Skeletal muscle tissue (tissue), 4 donors: ENCODE data around the gene CNTN2. TPM values are rescaled to one million over a fixed set of nuclear protein-coding genes. Genes with fewer than 3 reads are reported as not detected.

ENCODE experiments used
- H3K27ac ChIP-seq: one replicate; pipeline ENCODE4 v1.7.0; 2013; ENCODE audit warnings: mild to moderate bottlenecking, low read depth, low read length, inconsistent platforms
- H3K27me3 ChIP-seq, 3 donors: one replicate each; pipeline ENCODE4 v1.7.0; 2013; ENCODE audit warnings: low read length in 3 of 3; ENCODE audit not compliant: control insufficient read depth in 3 of 3, insufficient read depth in 3 of 3
- H3K36me3 ChIP-seq, 3 donors: one replicate each; pipeline ENCODE4 v1.7.0; 2013; ENCODE audit warnings: low read length in 3 of 3; ENCODE audit not compliant: control insufficient read depth in 3 of 3, insufficient read depth in 3 of 3
- H3K4me1 ChIP-seq, 3 donors: one replicate each; pipeline ENCODE4 v1.7.0; 2013; ENCODE audit warnings: low read length in 3 of 3, mild to moderate bottlenecking in 3 of 3; ENCODE audit not compliant: control insufficient read depth in 3 of 3, insufficient read depth in 3 of 3
- H3K4me3 ChIP-seq, 3 donors: one replicate each; pipeline ENCODE4 v1.7.0; 2013; ENCODE audit warnings: low read length in 3 of 3
- H3K9ac ChIP-seq, 3 donors: one replicate each; pipeline ENCODE4 v1.7.0; 2013; ENCODE audit warnings: low read length in 3 of 3, mild to moderate bottlenecking in 3 of 3, moderate library complexity in 2 of 3, low read depth in 1 of 3
- H3K9me3 ChIP-seq, 3 donors: one replicate each; pipeline ENCODE4 v1.7.0; 2013; ENCODE audit warnings: low read length in 3 of 3; ENCODE audit not compliant: control insufficient read depth in 3 of 3
- total RNA-seq: library from RNA; depleted of rRNA; stranded (reverse); fragments of >200 nt; gene quantifications from one replicate; pipeline ENCODE4 v1.2.3, GENCODE V29; 2014
- donor health status: Osteomylitis.

The CNTN2 gene
- total RNA-seq, 1 donor from 2014 or later: 2.6 TPM

- peaks cover 41 to 56% (median 54%) of the 10 kb centered on the region in 3 donors for H3K27me3 ChIP-seq
- no peaks in the 10 kb centered on the region for H3K36me3 ChIP-seq
- H3K27ac ChIP-seq: no peak overlapping the region
- no peaks in the 10 kb centered on the region for H3K9me3 ChIP-seq
- H3K9ac ChIP-seq: no peak overlapping the region
- H3K4me3 ChIP-seq: no peak overlapping the region
- no peaks in the 10 kb centered on the region for H3K4me1 ChIP-seq
Measured at GRCh38 chr1:205049479-205049878, 6.5 kb downstream of the CNTN2 start.

DNA sequence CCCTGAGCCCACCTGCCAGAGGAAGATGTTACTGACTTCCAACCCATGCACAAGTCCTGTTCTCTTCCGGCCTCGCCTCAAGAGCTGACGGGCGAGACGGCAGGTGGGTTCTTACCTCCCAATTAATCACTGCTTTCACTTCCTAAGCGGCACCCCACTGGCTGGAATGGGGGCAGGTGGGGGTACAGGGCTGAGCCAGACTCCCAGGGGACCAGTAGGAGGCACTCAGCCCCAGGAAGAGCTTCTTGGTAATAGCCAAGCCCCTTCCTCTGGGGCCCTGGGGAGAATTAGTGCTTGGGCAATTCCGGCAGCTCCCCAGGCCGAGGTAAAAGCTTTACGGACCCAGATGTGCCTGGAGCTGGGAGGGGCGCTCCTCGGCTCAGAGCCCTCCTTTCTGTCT lies 9.7 kb downstream of the CNTN2 start:
- H3K9me3 ChIP-seq: no peaks in the 10 kb centered on the region
- no peak overlapping the region for H3K4me3 ChIP-seq
- H3K36me3 ChIP-seq: no peaks in the 10 kb centered on the region
- peaks cover 11 to 32% (median 26%) of the 10 kb centered on the region in 3 donors for H3K27me3 ChIP-seq
- no peak overlapping the region for H3K27ac ChIP-seq
- no peaks in the 10 kb centered on the region for H3K4me1 ChIP-seq
- H3K9ac ChIP-seq: no peak overlapping the region

DNA sequence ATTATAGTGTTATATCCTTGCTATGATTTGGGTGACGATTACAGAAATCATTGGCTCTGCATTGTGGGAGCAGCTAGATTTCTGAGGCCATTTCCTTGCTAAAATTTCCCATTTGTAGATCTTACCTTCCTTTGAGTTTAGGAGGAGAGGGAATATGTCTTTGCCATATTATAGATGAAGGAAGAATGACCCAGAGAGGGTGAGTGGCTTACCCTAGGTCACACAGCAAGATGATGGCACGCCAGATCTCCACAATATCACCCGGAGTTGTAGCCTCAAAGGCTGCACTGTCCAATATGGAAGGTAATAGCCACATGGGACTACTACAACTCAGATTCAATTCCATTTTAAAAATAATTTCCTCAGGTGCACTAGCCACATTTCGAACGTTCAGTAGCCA lies 10.3 kb downstream of the CNTN2 start:
- H3K27me3 ChIP-seq: peaks cover 11 to 27% (median 27%) of the 10 kb centered on the region in 3 donors
- H3K4me1 ChIP-seq: no peaks in the 10 kb centered on the region
- H3K4me3 ChIP-seq: no peak overlapping the region
- H3K36me3 ChIP-seq: no peaks in the 10 kb centered on the region
- no peak overlapping the region for H3K9ac ChIP-seq
- H3K9me3 ChIP-seq: no peaks in the 10 kb centered on the region
- no peak overlapping the region for H3K27ac ChIP-seq

DNA sequence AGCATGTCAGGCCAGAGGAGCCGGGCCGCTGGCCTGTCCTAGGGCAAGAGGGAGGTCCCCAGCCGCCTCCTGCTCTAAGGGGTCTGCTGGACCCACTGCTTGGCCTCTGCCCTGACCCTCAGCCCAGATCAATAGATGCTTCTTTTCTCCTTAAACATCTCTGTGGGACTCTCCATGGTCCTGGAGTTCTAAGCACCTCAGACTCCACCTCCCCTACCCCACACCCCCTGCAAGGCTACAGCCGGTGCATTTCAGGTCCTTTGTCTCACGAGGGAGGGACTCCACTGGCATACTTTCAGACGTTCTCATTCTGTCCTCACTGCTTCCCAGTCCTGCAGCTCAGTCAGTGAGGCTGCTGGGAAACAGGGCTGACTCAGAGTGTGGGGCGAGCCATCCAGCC lies 11.0 kb downstream of the CNTN2 start:
- Histone ChIP-seq H3K9ac (no peak overlapping the region), H3K4me3 (no peak overlapping the region), H3K36me3 (no peaks in the 10 kb centered on the region), H3K27me3 (peaks cover 4 to 20% (median 20%) of the 10 kb centered on the region in 3 donors), H3K4me1 (no peaks in the 10 kb centered on the region), H3K9me3 (no peaks in the 10 kb centered on the region), H3K27ac (no peak overlapping the region)

- no peaks in the 10 kb centered on the region for H3K4me1 ChIP-seq
- H3K36me3 ChIP-seq: no peaks in the 10 kb centered on the region
- H3K27me3 ChIP-seq: peaks cover 4 to 13% (median 12%) of the 10 kb centered on the region in 3 donors
- H3K4me3 ChIP-seq: no peak overlapping the region
- H3K27ac ChIP-seq: no peak overlapping the region
- H3K9me3 ChIP-seq: no peaks in the 10 kb centered on the region
- H3K9ac ChIP-seq: no peak overlapping the region
Measured at GRCh38 chr1:205056188-205056611, 13.2 kb downstream of the CNTN2 start.

- H3K4me3 ChIP-seq: no peak overlapping the region
- H3K9me3 ChIP-seq: no peaks in the 10 kb centered on the region
- no peak overlapping the region for H3K9ac ChIP-seq
- H3K4me1 ChIP-seq: peaks cover 5 to 7% (median 5%) of the 10 kb centered on the region in 3 donors
- H3K36me3 ChIP-seq: no peaks in the 10 kb centered on the region
- H3K27ac ChIP-seq: no peak overlapping the region
- peaks cover 4 to 13% (median 12%) of the 10 kb centered on the region in 3 donors for H3K27me3 ChIP-seq
Measured at GRCh38 chr1:205056956-205057568, 14.1 kb downstream of the CNTN2 start.

DNA sequence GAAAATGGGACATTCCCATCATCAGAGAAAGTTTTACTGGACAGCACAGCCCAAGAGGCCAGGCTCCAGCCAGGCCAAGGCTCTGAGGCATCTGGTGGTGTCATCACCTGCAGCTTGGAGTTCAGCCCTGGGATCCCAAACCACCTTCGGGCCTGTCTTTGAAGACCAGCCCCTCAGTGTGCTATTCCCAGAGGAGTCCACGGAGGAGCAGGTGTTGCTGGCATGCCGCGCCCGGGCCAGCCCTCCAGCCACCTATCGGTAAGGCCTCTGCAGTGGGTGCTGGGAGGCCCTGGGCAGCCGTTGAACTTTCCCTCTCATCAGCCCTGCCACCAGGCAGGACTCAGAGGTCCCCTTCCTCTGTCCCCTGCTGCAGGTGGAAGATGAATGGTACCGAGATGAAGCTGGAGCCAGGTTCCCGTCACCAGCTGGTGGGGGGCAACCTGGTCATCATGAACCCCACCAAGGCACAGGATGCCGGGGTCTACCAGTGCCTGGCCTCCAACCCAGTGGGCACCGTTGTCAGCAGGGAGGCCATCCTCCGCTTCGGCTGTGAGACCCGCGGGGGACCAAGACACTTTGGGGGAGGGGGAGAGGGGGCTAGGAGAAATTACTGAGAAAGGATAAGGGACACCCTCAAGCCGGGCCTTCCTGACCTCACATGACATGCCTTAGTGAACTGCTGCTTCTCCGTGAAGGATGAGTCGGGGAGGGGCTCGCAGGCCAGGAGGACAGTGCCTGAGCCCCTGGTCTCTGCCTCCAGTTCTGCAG lies 15.0 kb downstream of the CNTN2 start:
- no peaks in the 10 kb centered on the region for H3K36me3 ChIP-seq
- peaks cover 6 to 8% (median 8%) of the 10 kb centered on the region in 3 donors for H3K4me1 ChIP-seq
- peaks cover 4 to 10% (median 8%) of the 10 kb centered on the region in 3 donors for H3K27me3 ChIP-seq
- H3K9ac ChIP-seq: no peak overlapping the region
- H3K27ac ChIP-seq: no peak overlapping the region
- H3K9me3 ChIP-seq: no peaks in the 10 kb centered on the region
- no peak overlapping the region for H3K4me3 ChIP-seq

DNA sequence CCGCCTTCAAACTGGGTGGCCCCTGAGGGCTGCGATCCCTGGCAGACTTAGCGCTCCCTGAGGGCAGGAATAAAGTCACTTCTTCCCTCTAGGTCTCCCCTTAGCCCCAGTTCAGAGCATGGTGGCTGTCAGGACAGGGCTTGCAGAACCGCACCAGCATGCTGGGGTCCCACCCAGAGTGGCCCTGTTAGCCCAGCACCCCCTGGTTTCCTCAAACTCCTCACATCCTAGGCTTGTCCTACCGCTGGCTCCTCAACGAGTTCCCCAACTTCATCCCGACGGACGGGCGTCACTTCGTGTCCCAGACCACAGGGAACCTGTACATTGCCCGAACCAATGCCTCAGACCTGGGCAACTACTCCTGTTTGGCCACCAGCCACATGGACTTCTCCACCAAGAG lies 15.8 kb downstream of the CNTN2 start:
- Histone ChIP-seq H3K27me3 (peaks cover 3 to 9% (median 8%) of the 10 kb centered on the region in 3 donors), H3K9ac (no peak overlapping the region), H3K9me3 (no peaks in the 10 kb centered on the region), H3K4me1 (peaks cover 6 to 8% (median 8%) of the 10 kb centered on the region in 3 donors), H3K27ac (no peak overlapping the region), H3K36me3 (no peaks in the 10 kb centered on the region), H3K4me3 (no peak overlapping the region)

- Histone ChIP-seq H3K4me1 (peaks cover 6 to 8% (median 8%) of the 10 kb centered on the region in 3 donors), H3K9me3 (no peaks in the 10 kb centered on the region), H3K27me3 (peaks cover 0 to 8% (median 3%) of the 10 kb centered on the region in 3 donors), H3K36me3 (no peaks in the 10 kb centered on the region), H3K27ac (no peak overlapping the region), H3K9ac (no peak overlapping the region), H3K4me3 (no peak overlapping the region)
Measured at GRCh38 chr1:205059660-205060059, 16.6 kb downstream of the CNTN2 start.

GRCh38 chr1:205060746-205061145 lies 17.7 kb downstream of the CNTN2 start:
- Histone ChIP-seq H3K4me1 (peaks cover 6 to 8% (median 8%) of the 10 kb centered on the region in 3 donors), H3K27me3 (peaks cover 0 to 12% (median 3%) of the 10 kb centered on the region in 3 donors), H3K27ac (no peak overlapping the region), H3K9ac (no peak overlapping the region), H3K9me3 (no peaks in the 10 kb centered on the region), H3K36me3 (no peaks in the 10 kb centered on the region), H3K4me3 (no peak overlapping the region)
